ENCODE data around the gene SHISA5.

Gene SHISA5

DNA sequence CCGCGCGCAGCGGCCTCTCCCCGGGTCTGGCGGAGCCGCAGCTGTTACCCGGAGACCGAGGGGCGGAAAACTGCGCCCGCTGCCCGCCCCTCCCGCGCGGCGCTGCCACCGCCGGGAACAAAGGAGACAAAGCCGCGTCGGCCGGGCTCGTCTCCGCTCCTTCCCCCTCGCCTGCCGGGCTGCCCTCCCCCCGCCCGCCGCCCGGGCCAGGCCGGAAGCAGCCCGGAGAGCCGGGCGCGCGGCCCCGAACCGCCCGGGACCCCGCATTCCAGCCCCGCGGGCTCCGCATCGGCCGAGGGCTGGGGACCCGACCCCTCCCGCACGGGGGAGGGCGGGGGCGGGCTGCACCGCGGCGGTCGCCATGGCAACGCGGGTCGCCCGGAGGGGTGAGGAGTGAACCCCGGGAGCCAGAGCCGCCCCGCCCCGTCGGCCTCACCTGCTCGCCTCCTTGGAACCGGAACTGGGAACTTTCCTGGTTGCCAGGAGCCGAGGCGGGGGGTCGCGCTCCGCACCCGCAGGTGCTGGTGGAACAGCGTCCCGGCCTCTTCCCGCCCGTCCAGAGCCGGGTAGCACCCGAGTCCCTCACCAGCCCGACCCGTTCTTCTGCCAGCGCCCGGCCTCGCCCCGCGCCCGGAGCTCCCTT, 74.5 kb downstream of the SHISA5 start:
- peak; percentile 65 to 72 for DNase-seq

DNA sequence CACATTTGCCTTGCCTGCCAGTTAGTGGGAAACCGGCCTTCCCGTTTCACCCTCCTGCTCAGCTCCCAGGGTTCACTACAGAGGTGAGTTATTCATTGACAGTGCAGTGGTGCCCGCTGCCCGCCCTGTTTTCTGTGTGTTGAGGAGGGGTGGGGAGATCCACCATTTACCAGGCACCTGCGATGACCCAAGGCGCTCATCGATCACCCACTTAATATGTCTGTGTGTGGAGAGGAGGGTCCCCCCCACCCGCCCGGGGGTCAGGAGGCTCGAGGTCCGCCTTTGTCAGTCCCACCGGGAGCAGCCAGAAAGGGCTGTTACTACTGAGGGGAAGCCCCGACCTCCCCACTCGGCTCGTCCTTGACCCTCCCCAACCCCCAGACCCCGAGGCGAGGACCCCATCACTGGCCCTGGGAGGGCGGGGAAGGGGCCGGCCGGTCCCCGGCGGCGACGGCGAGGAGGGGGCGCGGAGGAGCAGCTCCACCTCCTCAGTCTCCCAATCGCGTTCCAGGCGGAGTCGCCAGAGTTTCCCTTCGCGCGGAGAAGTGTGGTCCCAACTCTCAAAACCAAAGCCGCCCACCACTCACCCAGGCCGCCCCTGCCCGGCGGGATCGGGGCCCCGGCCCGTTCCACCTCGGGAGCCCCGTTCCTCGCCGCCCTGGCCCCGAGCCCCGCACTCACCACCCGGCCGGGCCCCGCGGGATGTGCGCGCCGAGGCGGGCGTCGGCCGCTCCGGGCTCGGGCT, 75.2 kb downstream of the SHISA5 start:
- DNase-seq = peak in 1 of 2 experiments; percentile 41

- no peak for DNase-seq
These were observed 75.8 kb downstream of the SHISA5 start for GRCh38 chr3:48428088-48428571.

DNA sequence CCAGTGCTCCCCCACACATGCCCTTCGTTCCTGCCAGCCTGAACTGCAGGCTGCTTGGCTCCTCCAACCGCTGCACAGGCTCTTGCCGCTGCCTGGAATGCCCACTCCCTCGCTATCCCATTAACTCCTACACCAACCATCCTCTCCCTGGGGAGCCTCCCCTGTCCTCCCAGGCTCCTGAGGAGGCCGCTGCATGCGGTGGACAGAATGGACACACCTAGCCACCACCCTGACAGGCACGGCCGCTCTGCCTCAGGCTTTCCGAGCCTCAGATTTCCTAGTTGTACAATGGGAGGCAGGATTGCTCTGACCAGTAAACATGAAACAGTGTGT, 76.4 kb downstream of the SHISA5 start:
- no peak for DNase-seq

DNA sequence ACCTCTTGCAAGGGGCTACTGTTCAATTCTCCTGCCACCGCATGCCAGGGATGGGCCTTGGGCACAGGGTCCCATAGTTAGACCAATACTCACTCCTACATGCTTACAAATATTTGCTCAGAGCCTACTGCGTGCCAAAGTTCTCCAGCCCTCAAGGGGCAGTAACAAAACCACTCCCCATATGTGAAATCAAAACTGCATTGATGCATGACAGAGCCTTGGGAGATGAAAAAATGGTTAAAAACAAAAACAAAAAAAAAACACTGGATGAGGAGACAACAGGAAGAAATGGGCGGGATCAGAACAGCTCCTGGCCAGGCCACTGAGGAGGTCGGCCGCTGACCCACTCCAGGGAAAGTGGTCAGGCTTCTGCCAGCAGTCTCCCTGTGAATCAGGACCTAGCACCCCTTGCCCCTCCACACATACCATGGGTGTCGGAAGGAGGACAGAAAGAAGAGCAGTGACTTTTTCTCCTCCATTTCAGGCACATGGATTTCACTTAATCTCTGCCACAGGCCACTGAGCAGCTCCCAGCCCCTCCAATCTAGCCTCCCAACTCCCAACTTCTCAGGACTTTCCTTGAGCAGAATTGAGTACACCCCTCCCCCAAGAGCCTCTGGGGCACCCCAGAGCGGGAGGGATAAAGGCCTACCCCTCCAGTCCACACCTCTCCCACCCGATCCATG, 76.9 kb downstream of the SHISA5 start:
- DNase-seq = no peak

DNA sequence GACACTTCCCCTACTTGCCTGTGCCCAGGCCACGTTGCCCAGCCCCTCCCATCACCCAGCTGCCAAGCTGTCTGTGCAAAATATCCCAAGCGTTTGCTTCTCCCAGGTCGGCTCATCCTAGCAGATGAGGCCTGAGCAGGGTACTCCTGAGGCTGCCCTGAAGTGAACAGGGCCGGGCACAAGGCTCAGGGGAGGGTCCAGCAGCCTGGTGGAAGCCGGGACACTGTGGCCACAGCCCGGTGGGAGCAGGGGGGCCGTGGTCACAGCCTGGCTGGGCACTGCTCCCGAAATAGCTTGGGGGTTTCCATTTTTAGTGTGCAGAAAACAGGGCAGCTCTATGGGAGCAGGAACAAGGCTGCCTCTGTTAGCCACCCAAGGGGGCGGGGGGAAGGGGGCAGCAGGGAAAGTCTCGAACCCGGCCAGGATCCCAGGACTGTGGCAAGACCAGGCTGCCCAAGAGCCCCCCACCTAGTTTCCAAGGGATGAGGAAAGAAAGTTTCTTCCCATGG, 77.5 kb downstream of the SHISA5 start:
- DNase-seq = no peak

- DNase-seq = no peak
These were observed 78.6 kb downstream of the SHISA5 start for GRCh38 chr3:48425281-48425812.

- DNase-seq = no peak
These were observed 79.9 kb downstream of the SHISA5 start for GRCh38 chr3:48423883-48424695.

DNA sequence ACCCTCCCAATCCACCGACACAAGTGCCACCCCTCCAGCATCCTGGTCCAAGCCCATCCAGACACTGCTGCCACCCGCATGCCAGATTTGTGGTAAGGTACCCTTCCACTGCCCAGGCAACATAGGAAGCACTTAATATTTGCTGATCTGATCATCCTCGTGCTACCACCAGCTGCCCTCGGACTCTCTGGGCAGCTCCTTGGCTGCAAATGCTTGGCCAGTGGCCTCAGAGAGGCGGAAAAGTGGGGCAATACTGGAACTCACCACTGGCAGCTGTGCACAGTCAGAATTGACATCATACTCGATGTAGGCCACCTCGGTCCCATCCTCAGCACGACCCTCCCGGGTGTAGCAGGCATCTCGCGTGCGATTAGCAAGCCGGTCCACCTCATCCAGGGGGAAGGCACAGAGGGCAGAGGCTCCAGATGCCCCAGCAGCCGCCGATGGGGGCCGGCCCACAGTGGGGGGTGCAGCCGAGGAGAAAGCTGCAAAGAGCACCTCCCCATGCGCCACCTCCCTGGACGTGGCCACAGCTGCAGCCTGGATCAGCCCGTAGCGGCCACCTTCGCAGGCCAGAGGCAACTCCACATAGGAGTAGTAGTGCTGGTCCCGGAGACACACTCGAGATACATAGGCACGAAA, 80.6 kb downstream of the SHISA5 start:
- no peak for DNase-seq

- no peak for DNase-seq
These were observed 81.3 kb downstream of the SHISA5 start for GRCh38 chr3:48422681-48423080.

DNA sequence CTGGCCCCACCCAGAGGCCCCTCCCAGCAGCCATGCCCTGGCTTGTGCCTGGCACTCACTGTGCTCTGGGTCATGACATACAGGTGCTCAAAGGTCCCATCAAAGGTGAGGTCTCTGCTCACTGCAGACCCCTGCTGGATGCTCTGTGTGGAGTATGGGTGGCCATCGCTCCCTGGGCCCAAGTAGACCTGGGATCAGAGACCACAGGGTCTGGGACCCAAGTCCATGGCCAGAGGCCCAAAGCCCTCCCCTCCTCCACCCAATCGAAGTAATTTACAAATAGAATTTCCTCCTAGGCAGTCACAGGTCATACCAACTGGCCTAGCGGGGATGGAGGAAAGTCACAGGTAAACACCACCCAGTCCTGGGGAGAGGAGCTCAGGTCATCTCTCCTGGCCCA, 81.7 kb downstream of the SHISA5 start:
- DNase-seq = no peak

DNA sequence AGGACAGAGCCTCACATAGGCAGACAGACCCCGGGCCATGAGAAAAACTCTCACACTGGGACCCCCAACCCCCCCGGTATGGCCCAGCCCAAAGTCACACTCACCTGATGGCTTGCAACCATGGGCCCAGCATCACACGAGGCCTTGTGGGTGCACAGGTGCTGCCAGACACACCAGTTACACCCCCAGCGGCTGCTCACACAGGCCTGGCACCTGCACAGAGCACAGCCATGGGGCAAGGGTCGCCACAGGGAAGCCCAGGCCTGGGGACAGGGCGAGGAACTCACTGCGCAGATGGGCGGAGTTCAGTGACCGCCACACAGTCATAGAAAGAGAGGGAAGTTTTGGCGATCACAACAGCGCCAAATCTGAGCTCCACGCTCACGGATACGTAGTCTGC, 83.4 kb downstream of the SHISA5 start:
- no peak for DNase-seq

DNA sequence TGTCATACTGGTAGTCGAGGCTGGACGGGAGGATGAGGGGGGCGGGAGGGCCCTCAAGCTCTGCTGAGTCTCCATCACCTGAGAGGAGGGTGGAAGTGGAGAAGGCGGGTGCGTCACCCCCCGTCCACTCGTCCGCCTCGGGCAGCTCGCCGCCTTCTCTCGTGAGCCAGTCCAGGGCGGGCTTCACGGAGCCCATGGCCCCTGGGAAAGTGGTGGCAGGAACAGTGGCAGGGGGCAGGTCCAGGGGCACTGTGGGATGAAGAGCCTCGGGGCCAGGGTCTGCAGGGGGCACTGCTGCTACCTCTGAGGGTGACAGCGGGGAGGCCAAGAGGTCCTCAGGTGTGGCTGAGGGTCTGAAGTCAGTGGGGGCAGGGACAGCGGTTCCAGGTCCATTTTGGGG, 84.4 kb downstream of the SHISA5 start:
- DNase-seq = no peak

GRCh38 chr3:48419149-48419548, 84.8 kb downstream of the SHISA5 start:
- no peak for DNase-seq

DNA sequence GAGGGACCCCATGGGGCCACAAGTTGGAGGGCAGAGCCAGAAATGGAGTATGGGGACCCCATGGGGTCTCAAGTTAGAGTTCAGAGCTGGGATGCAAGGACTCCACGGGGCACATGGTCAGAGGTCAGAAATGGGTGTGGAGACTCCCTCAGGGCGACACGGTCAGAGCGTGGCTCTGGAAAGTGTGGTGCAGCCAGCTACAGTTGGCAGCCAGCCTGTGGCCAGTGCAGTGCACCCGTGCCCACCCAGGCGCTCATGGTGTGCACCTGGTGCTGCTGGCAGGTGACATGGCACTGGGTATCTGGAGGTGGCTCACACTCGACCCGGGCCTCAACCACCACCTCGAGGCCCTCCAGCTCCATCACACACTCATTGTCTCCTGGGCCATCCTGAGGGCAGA, 85.3 kb downstream of the SHISA5 start:
- no peak for DNase-seq

- no peak for DNase-seq
These were observed 85.8 kb downstream of the SHISA5 start for GRCh38 chr3:48418140-48418539.
